ENCODE data around the gene FPR1. TPM values are rescaled to one million over a fixed set of nuclear protein-coding genes. Genes with fewer than 3 reads are reported as not detected.

Gene FPR1
- total and polyA plus RNA-seq, 2 experiments from 2014 or later = not detected

GRCh38 chr19:51781999-51782398 is 30.3 kb upstream of the FPR1 start:
- TF ChIP-seq EZH2 (IDR thresholded peaks at IDR 0.05; ENCODE audit: insufficient read depth, poor library complexity, severe bottlenecking) (no peak), EZH2phosphoT487 (IDR thresholded peaks at IDR 0.05; ENCODE audit: insufficient read depth, low read depth) (no peak)
- in situ Hi-C loops (cut with MboI) = no loop called here
- H2AFZ ChIP-seq = no peak overlapping the region
- H3K9me2 ChIP-seq (ENCODE audit: insufficient read depth) = no peaks in the 10 kb centered on the region
- no peak for DNase-seq
- H3K9ac ChIP-seq = no peak overlapping the region
- H3K9me3 ChIP-seq (ENCODE audit: low read depth) = no peaks in the 10 kb centered on the region
- H3K79me2 ChIP-seq (ENCODE audit: insufficient read depth) = no peaks in the 10 kb centered on the region
- no peaks in the 10 kb centered on the region for H3K36me3 ChIP-seq (ENCODE audit: low read depth)
- H3F3A ChIP-seq (ENCODE audit: insufficient read depth) = peaks cover 19% of the 10 kb centered on the region
- H4K20me1 ChIP-seq (ENCODE audit: insufficient read depth) = no peaks in the 10 kb centered on the region
- peaks cover 12% of the 10 kb centered on the region; the same call in 1 of the 2 replicates for H3K27me3 ChIP-seq (replicated peaks; ENCODE audit: insufficient read depth)
- no peak overlapping the region for H3K27ac ChIP-seq
- no peak overlapping the region for H3K4me3 ChIP-seq
- WGBS, 2 experiments (ENCODE audit: low coverage in 1 of 2, low lambda C conversion rate in 2 of 2, missing lambda C conversion rate in 2 of 2) = 60 to 70% methylated on average over 3 of the region's 3 CpGs
- no peak overlapping the region for H3K4me2 ChIP-seq (ENCODE audit: unreplicated experiment)
- H3K4me1 ChIP-seq (ENCODE audit: insufficient read depth) = peaks cover 14% of the 10 kb centered on the region

GRCh38 chr19:51780270-51780669 is 28.6 kb upstream of the FPR1 start:
- Histone ChIP-seq H3K4me1 (ENCODE audit: insufficient read depth) (peaks cover 10% of the 10 kb centered on the region), H3F3A (ENCODE audit: insufficient read depth) (peaks cover 14% of the 10 kb centered on the region), H3K79me2 (ENCODE audit: insufficient read depth) (no peaks in the 10 kb centered on the region), H3K9me3 (ENCODE audit: low read depth) (no peaks in the 10 kb centered on the region), H3K4me3 (no peak overlapping the region), H3K9me2 (ENCODE audit: insufficient read depth) (no peaks in the 10 kb centered on the region), H3K9ac (no peak overlapping the region), H2AFZ (no peak overlapping the region), H3K27me3 (replicated peaks; ENCODE audit: insufficient read depth) (peaks cover 12% of the 10 kb centered on the region; the same call in 1 of the 2 replicates), H3K4me2 (ENCODE audit: unreplicated experiment) (no peak overlapping the region), H4K20me1 (ENCODE audit: insufficient read depth) (no peaks in the 10 kb centered on the region), H3K27ac (no peak overlapping the region), H3K36me3 (ENCODE audit: low read depth) (no peaks in the 10 kb centered on the region)
- in situ Hi-C loops (cut with MboI) = no loop called here
- TF ChIP-seq EZH2phosphoT487 (IDR thresholded peaks at IDR 0.05; ENCODE audit: insufficient read depth, low read depth) (no peak), EZH2 (IDR thresholded peaks at IDR 0.05; ENCODE audit: insufficient read depth, poor library complexity, severe bottlenecking) (no peak)
- DNase-seq = no peak
- 9 to 17% methylated on average over 2 of the region's 2 CpGs for WGBS, 2 experiments (ENCODE audit: low coverage in 1 of 2, low lambda C conversion rate in 2 of 2, missing lambda C conversion rate in 2 of 2)

GRCh38 chr19:51779703-51780102 is 28.0 kb upstream of the FPR1 start:
- in situ Hi-C loops (cut with MboI) = no loop called here
- Histone ChIP-seq H2AFZ (no peak overlapping the region), H3K79me2 (ENCODE audit: insufficient read depth) (no peaks in the 10 kb centered on the region), H3K27me3 (replicated peaks; ENCODE audit: insufficient read depth) (peaks cover 12% of the 10 kb centered on the region; the same call in 1 of the 2 replicates), H3F3A (ENCODE audit: insufficient read depth) (peaks cover 10% of the 10 kb centered on the region), H3K9me2 (ENCODE audit: insufficient read depth) (no peaks in the 10 kb centered on the region), H3K36me3 (ENCODE audit: low read depth) (no peaks in the 10 kb centered on the region), H3K9ac (no peak overlapping the region), H3K9me3 (ENCODE audit: low read depth) (no peaks in the 10 kb centered on the region), H3K27ac (no peak overlapping the region), H3K4me2 (ENCODE audit: unreplicated experiment) (no peak overlapping the region), H3K4me3 (no peak overlapping the region), H4K20me1 (ENCODE audit: insufficient read depth) (no peaks in the 10 kb centered on the region), H3K4me1 (ENCODE audit: insufficient read depth) (peaks cover 7% of the 10 kb centered on the region)
- DNase-seq = no peak
- 11 to 16% methylated on average over 2 of the region's 2 CpGs for WGBS, 2 experiments (ENCODE audit: low coverage in 1 of 2, low lambda C conversion rate in 2 of 2, missing lambda C conversion rate in 2 of 2)
- no peak for TF ChIP-seq EZH2phosphoT487 (IDR thresholded peaks at IDR 0.05; ENCODE audit: insufficient read depth, low read depth)
- no peak for TF ChIP-seq EZH2 (IDR thresholded peaks at IDR 0.05; ENCODE audit: insufficient read depth, poor library complexity, severe bottlenecking)

- in situ Hi-C loops (cut with MboI) = no loop called here
- no peak overlapping the region for H2AFZ ChIP-seq
- 92 to 95% methylated on average over 1 of the region's 1 CpG for WGBS, 2 experiments (ENCODE audit: low coverage in 1 of 2, low lambda C conversion rate in 2 of 2, missing lambda C conversion rate in 2 of 2)
- no peak overlapping the region for H3K4me3 ChIP-seq
- H3K27me3 ChIP-seq (replicated peaks; ENCODE audit: insufficient read depth) = peaks cover 12% of the 10 kb centered on the region; the same call in 1 of the 2 replicates
- H3K4me1 ChIP-seq (ENCODE audit: insufficient read depth) = peaks cover 1% of the 10 kb centered on the region; the same call in 1 of the 2 replicates
- H3K79me2 ChIP-seq (ENCODE audit: insufficient read depth) = no peaks in the 10 kb centered on the region
- H4K20me1 ChIP-seq (ENCODE audit: insufficient read depth) = no peaks in the 10 kb centered on the region
- peaks cover 5% of the 10 kb centered on the region; the same call in 1 of the 2 replicates for H3F3A ChIP-seq (ENCODE audit: insufficient read depth)
- no peak overlapping the region for H3K9ac ChIP-seq
- no peaks in the 10 kb centered on the region for H3K9me3 ChIP-seq (ENCODE audit: low read depth)
- TF ChIP-seq EZH2phosphoT487 (IDR thresholded peaks at IDR 0.05; ENCODE audit: insufficient read depth, low read depth) = no peak
- TF ChIP-seq EZH2 (IDR thresholded peaks at IDR 0.05; ENCODE audit: insufficient read depth, poor library complexity, severe bottlenecking) = no peak
- no peaks in the 10 kb centered on the region for H3K9me2 ChIP-seq (ENCODE audit: insufficient read depth)
- H3K36me3 ChIP-seq (ENCODE audit: low read depth) = no peaks in the 10 kb centered on the region
- H3K4me2 ChIP-seq (ENCODE audit: unreplicated experiment) = no peak overlapping the region
- H3K27ac ChIP-seq = no peak overlapping the region
- DNase-seq = no peak
These were observed 27.5 kb upstream of the FPR1 start for GRCh38 chr19:51779181-51779580.

Measured in GM23248 (cell line).